ENCODE measurements around the gene FETUB.
"Not testable (repeated sequence)": the region's sequence is repeated elsewhere in the genome, so short reads cannot be mapped to it uniquely, and the experiment has no call there.

Gene FETUB

GRCh38 chr3:186628756-186629155 lies 11.4 kb upstream of the FETUB start:
- no peak for TF ChIP-seq CTCF (IDR thresholded peaks at IDR 0.05)
- no peak for TF ChIP-seq ZFX (IDR thresholded peaks at IDR 0.05; ENCODE audit: borderline replicate concordance)
- H3K27ac ChIP-seq = no peak overlapping the region

- TF ChIP-seq ZFX (IDR thresholded peaks at IDR 0.05; ENCODE audit: borderline replicate concordance) = no peak
- no peak for TF ChIP-seq CTCF (IDR thresholded peaks at IDR 0.05)
- no peak overlapping the region for H3K27ac ChIP-seq
These were observed 9.1 kb upstream of the FETUB start for GRCh38 chr3:186630950-186631641.

DNA sequence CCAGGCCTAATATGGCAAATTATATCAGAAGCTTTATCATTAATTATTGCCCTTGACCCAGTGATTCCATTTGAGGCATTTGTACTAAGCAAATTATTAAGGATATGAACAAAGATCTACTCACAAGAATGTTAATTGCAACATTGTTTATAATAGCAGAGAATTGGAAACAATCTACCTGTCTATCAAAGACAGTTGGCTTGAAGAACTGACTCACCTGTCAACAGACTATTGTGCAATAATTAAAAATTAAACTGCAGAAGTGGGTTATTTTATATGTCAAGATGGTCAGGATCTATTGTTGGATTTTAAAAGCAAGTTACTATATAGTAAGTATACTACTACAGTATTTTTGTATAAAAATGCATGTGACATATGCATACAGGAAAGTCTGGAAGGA lies 6.7 kb upstream of the FETUB start:
- H3K27ac ChIP-seq = no peak overlapping the region
- no peak for TF ChIP-seq CTCF (IDR thresholded peaks at IDR 0.05)
- TF ChIP-seq ZFX (IDR thresholded peaks at IDR 0.05; ENCODE audit: borderline replicate concordance) = no peak

DNA sequence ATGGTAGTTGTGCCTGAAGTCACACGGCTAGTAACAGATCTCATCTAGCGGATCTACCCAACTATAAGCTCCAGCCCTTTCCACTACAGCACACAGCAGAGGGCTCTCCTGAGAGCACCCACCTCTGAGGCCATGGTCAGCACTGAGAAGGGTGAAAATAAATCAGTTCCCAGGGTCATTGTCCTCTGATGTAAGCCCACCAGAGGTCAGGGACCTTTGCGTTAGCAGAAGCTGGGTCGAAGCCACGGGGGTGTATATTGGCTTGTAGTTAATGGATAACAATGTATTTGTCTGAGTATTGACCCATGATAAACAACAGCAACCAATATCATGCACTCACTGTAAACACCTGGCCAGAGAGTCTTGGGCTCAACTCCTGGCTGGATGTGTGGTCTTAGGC lies 6.0 kb upstream of the FETUB start:
- H3K27ac ChIP-seq = not testable (repeated sequence)

DNA sequence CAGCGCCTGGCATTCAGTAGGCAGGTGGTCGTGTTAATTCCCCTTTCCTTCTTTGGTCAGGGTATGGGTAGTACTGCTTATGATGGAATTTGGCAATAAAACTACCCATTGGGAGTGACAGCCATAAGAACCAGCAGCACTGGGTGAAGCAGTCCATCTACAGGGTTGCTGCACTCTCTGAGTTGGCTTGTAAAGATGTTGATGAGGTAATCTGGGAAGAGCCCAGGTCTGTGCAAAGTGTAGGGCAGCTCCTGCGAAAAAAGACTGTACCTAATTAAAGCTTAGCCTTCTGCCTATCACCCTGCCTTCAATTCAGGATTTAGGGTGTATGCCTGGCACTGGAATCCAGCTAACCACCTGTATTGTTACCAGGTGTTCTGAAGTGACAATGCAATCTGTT lies 4.7 kb upstream of the FETUB start:
- H3K27ac ChIP-seq = no peak overlapping the region
- TF ChIP-seq ZFX (IDR thresholded peaks at IDR 0.05; ENCODE audit: borderline replicate concordance) = no peak
- TF ChIP-seq CTCF (IDR thresholded peaks at IDR 0.05) = no peak

DNA sequence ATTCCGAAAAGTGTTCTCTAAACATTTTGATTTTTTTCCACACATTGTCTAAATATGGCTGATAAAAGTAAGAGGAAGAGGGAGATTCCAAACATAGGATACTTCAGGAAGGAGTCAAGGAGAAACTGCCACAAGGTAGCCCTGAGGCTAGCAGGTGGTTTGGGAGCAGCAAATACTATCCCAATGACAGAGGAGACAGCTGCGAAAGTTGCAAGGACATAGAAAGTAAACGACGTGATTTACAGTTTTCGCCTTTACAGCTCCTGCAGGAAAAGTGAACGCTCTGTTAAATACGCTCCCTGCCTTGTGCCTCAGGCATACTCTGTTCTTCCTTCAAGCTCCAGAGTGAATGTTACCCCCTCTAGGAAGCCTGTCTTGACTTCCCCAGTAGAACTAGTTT lies 3.7 kb upstream of the FETUB start:
- no peak overlapping the region for H3K27ac ChIP-seq
- TF ChIP-seq ZFX (IDR thresholded peaks at IDR 0.05; ENCODE audit: borderline replicate concordance) (no peak), CTCF (IDR thresholded peaks at IDR 0.05) (no peak)

DNA sequence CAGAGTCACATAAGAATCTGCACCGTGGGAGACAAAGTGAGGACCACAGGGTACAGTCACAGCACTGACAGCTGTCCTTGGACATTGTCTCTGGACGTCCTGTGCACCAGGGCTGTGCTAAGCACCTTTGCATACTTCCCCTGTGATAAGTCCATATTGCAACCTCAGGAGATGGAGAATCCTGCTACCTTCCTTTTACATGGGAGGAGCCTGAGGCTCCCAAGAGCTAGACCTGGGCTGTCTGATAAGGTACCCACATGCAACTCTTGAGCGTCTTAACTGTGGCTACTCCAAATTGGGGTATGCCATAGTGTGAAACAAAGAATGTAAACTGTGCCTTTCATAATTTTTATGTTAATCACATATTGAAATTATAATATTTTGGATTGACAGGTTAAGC lies 2.5 kb upstream of the FETUB start:
- TF ChIP-seq ZFX (IDR thresholded peaks at IDR 0.05; ENCODE audit: borderline replicate concordance) (no peak), CTCF (IDR thresholded peaks at IDR 0.05) (no peak)
- no peak overlapping the region for H3K27ac ChIP-seq

DNA sequence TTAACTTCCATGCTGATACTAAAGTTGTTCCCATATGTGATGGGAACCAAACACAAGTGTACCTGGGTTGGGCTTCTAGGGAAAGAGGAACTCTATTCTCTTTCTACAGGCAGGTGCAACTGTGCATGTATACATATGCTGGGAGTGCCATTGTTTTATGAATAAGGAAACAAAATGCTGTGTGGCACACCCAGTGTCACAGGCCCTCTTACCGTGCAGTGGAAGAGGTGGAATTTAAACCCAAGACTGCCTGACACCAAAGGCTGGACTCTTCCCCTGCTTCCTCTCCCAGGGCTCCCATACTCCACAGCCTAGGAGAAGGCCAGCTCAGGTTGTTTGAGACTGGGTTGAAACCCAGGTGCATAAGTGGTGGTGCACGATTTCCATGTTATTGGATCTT lies 1.9 kb upstream of the FETUB start:
- no peak overlapping the region for H3K27ac ChIP-seq
- TF ChIP-seq CTCF (IDR thresholded peaks at IDR 0.05) (no peak), ZFX (IDR thresholded peaks at IDR 0.05; ENCODE audit: borderline replicate concordance) (no peak)
